HG03378 (cell line): Measurements from ENCODE around the gene SCGN.
"Not testable (repeated sequence)": the region's sequence is repeated elsewhere in the genome, so short reads cannot be mapped to it uniquely, and the experiment has no call there.

Experiments
- ATAC-seq: cut with Tn5 transposase; IDR thresholded peaks from one replicate; pipeline ENCODE4 v1.9.1; 2021; ENCODE audit warnings: mild to moderate bottlenecking, moderate library complexity; ENCODE audit not compliant: unreplicated experiment

Gene SCGN

DNA sequence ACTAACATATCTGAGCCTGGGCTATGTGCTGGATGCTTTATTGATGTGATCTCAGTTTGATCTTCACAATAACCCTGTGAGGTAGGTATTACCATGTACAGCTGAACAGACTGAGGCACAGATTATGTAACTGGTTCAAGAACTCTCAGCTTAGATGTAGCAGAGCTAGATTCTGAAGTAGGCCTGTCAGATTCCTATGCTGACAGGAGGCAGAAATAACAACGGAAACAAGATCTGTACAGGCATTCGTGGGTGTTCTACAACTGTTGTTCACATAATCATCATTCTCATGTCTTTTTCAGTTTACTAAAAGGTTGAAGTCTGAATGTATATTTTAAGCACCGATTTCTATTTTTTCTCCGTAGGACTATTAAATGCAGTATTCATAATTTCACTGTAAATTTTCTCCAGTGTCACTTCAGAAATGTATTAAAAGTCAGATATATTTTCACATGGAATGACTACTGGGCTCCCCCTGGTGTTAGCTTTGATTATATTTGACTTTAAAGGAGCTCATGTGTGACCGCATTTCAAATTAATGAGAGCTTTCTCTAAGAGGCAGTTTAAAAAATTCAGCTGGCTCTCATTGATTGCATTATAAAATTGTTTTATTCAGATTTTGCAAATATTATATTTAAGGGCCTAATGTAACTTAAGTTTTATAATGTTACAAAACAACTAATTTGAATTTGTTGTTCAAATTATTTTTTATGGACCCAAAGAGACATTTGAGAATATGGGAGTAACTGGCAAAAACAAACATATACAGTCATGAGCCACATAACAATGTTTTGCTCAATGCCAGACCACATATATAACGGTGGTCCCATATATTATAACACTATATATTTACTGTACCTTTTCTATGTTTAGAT, 66.1 kb downstream of the SCGN start:
- no peak for ATAC-seq

DNA sequence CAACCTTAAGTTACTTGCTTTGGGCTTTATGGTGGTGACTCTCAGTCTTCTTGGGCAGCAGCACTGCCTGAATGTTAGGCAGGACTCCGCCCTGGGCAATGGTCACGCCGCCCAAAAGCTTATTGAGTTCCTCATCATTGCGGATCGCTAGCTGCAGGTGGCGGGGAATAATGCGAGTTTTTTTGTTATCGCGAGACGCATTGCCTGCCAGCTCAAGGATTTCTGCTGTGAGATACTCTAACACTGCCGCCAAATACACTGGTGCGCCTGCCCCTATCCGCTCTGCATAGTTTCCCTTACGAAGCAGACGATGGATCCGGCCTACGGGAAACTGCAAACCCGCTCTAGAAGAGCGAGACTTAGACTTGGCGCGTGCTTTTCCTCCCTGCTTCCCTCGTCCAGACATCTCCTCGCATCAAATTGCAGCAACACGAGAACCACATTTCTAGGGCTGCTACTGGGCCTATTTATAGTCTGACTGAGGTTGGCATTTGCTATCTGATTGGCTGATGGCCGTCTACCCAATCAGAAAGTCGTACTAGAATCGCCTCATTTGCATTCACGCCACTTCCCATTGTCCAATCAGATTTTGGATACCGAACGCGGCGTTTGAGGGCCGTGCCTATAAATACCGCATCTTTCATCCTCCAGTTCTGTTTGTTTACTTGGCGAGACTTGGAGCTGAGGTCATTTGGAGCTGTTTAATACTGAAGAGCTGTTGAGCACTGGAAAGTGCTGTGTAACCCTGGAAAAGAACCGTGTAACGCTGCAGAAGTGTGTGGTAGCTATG, 74.3 kb downstream of the SCGN start:
- no peak for ATAC-seq

DNA sequence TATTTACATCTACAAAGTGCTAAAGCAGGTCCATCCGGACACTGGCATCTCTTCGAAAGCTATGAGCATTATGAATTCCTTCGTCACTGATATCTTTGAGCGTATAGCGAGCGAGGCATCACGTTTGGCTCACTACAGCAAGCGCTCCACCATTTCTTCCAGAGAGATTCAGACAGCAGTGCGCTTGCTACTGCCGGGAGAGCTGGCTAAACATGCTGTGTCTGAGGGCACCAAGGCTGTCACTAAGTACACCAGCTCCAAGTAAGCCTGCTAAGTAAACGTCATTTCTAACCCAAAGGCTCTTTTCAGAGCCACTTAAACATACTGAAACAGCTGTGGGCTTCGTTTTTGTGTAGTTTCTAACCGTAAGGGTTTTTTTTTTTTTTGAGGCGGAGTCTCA, 75.0 kb downstream of the SCGN start:
- no peak for ATAC-seq

DNA sequence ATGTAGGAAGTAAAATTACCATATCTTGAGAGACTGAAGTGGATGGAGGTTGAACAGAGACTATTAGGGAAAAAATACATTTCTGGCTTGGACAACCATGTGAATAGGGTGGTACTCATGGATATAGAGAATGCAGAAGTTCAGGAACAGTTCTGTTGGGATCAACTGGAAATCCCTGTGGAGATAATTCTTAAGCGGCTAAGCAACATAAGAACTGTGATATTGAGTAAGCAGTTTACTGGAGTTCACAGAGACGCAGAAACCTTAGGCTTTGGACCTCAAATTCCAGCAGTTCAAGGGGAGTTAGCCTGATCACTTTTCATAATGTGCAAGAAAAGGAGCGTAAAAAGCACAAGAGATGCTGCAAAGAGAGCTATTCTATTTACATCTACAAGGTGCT, 78.9 kb downstream of the SCGN start:
- no peak for ATAC-seq

DNA sequence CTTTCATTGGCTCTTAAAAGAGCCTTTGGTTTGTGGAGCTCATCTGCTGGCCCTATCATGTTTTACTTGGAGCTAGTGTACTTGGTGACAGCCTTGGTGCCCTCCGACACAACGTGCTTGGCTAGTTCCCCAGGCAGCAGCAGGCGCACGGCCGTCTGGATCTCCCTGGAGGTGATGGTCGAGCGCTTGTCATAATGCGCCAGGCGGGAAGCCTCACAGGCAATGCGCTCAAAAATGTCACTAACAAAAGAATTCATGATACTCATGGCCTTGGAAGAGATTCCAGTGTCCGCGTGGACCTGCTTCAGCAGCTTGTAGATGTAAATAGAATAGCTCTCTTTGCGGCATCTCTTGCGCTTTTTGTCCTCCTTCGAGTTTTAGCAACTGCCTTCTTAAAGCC, 79.7 kb downstream of the SCGN start:
- no peak for ATAC-seq

DNA sequence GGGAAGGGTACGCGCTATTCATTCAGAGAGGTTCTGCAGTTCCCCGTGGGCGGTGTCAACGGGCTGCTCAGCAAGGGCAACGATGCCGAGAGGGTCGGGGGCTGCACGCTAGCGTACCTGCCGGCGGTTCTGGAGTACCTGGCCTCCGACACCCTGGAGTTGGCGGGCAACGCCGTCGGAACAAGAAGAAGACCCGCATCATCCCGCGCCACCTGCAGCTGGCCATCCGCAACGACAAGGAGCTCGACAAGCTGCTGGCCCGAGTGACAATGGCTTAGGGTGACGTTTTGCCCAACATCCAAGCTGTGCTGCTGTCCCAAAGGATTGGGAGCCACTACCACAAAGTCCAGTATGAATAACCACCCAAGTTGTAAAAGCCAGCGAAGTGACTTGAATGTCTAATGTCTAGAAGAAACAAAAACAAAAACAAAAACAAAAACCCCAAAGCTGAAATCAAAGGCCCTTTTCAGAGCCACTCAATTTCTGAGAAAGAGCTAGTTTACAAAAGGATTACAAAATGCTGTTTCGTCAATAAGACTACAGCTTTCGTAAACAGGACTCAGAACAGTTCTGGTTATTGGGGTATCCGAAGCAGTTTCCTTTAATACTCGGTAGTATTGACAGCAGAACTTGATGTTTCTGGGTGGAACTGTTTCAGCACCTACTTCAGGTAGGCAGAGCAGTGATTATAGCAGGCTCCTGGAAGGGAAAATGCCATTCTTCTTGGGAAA, 80.6 kb downstream of the SCGN start:
- ATAC-seq: no peak

DNA sequence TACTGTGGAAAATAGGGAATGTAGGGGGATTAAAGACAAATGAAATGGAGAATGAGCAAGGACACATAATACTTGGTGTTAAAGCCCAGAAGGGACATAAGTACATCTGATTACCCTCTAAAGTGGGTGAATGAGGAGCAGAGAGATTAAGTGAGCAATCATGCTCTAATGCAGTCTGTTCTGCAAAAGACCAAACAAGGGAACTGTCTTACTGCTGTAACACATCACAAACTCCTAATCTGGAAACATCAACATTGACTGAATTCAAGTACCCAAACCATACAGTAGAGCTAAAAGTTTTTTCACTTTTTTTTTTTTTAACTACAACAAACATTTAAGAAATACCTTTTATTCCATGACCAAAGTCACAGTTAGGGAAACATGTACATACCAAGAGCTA, 83.2 kb downstream of the SCGN start:
- no peak for ATAC-seq

DNA sequence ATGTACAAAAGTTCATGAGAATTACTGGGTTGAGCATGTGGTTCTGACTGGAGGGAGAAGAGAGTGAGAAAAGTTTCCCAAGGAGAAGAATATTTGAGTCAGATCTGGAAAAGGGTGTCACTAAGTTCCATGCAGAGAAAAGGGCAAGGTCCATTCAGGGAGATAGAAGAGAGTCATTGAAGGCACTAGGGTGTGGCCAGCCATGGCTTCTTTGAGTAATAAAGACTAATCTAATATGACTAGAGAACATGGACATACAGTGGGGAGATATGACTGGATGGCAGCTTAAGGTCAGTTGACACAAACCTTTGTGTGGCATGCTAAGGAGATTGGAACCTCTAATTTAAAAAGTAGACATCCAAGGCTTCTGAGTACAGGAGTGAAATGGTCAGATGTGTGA, 91.9 kb downstream of the SCGN start:
- no peak for ATAC-seq

DNA sequence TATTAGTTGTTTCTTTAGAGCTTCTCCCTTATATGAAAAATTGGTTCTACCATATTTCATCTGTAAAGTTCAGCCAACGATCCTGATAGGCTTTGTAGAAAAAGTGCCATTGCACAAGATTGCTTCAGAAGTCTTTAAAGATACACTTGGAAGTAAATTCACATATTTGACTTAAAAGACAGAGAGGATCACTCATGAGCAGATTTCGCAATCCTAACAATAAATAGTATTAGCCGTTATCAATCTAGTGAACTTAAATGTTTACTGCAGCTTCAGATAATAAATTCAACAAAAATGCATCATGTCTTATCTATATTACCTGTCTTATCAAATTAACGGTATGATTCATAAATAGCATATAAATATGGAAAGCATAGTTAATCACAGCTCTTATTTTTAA, 93.8 kb downstream of the SCGN start:
- ATAC-seq: no peak

DNA sequence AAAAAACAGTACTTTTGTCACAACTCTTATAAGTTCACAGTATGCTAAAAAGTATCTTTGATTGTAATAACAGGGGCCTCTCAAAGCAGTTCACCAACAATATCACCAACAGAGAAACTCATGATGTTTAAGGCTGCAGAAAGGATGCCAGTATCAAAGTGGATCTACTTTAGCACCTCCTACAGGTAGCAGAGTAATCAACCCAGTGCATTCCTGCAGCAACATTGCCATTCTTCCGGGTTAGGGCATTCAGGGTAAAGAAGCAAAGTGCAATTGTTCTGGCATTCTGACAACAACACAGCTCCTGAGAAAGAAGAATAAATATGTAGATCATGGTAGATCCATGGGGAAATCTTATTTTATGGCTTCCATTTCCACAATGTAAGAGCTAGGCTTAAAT, 95.0 kb downstream of the SCGN start:
- ATAC-seq: no peak

DNA sequence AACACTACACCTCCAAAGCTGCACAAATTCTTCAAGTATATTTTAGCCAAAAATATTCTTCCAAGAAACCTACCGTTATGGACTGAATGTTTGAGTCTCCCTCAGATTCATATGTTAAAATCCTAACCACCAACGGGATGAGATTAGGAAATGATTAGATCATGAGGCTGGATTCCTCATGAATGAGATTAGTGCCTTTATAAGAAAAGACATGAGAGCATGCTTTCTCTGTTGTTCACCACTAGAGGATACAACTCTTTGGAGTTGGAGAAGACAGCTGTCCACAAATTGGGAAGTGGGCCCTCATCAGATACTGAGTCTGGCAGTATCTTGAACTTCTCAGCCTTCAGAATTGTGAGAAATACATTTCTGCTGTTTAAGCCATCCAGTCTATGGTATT, 95.5 kb downstream of the SCGN start:
- ATAC-seq: no peak

DNA sequence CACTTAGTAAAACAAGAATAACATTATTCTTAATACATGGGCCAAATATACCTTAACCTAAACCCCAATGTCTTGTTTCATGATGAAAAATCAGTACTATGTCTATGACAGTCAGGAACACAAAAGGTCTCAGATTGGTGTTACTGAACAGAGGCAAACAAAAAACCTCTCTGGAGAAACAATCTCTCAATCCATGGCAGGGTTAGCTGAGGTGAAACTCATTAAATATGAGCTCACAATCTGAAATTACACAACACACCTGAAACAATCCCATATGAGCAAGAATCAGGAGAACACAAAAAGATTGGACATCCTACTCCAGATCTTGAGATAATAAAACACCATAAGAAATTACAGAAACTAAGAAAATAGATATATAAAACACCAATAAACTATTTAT, 96.0 kb downstream of the SCGN start:
- no peak for ATAC-seq

DNA sequence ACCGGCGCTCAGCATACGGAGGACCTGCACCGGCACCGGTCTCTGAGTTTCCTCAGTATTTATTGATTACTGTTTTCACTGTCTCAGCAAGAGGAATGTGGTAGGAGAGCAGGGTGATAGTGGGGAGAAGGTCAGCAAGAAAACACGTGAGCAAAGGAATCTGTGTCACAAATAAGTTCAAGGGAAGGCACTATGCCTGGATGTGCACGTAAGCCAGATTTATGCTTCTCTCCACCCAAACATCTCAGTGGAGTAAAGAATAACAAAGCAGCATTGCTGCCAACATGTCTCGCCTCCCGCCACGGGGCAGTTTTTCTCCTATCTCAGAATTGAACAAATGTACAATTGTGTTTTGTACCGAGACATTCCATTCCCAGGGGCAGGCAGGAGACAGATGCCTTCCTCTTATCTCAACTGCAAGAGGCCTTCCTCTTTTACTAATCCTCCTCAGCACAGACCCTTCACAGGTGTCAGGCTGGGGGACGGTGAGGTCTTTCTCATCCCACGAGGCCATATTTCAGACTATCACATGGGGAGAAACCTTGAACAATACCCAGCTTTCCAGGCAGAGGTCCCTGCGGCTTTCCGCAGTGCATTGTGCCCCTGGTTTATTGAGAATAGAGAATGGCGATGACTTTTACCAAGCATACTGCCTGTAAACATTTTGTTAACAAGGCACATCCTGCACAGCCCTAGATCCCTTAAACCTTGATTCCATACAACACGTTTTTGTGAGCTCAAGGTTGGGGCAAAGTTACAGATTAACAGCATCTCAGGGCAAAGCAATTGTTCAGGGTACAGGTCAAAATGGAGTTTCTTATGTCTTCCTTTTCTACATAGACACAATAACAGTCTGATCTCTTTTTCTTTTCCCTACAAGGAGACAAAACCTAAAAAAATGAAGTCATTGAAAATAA, 96.8 kb downstream of the SCGN start:
- not testable (repeated sequence) for ATAC-seq

DNA sequence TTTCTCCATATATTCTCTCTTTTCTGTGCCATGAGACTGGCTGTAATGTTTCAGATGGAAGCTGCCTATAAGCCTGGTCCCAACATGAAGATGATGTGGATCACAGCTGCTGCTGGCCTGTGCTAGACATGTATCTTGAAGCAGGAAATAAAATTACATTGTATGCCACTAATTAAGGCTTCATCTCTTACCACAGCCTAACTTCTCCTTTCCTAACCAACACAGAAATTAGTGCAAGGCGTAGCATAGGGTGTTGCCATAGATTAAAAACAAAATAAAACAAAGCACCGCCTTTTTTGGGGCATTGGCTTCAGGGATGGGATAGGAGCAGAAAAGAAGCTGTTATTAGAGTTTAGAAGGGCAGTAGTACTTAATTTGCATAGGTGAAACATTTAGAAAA, 97.8 kb downstream of the SCGN start:
- ATAC-seq: no peak

DNA sequence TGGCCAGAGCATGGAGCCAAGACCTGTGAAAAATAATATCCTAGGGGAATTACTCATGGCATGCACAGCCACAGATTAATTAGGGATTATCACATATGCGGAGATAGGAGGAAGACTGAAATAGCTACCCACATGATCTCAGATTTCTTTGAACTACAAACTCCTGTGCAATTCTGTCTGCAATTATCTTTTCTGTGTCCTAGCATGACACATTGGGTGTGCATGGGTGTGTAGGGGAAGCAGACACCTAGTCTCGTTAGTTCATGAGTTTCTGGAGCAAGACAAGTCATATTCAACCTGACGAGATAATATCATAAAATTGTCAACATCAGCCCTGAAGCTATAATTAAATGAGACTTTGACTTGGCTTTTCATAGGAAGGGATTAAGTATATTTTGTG, 98.9 kb downstream of the SCGN start:
- ATAC-seq: no peak
